GM12873 (cell line): ENCODE data around the gene SLC6A16.

Experiments used
- TF ChIP-seq, protein P1 (sequence below): IDR thresholded peaks from 2 replicates; pipeline ENCODE4 v1.5.1; 2012; ENCODE audit warnings: low read depth, mild to moderate bottlenecking, moderate library complexity, low read length, control low read depth; ENCODE audit not compliant: insufficient read depth; ENCODE audit errors: missing control alignments

Gene SLC6A16

DNA sequence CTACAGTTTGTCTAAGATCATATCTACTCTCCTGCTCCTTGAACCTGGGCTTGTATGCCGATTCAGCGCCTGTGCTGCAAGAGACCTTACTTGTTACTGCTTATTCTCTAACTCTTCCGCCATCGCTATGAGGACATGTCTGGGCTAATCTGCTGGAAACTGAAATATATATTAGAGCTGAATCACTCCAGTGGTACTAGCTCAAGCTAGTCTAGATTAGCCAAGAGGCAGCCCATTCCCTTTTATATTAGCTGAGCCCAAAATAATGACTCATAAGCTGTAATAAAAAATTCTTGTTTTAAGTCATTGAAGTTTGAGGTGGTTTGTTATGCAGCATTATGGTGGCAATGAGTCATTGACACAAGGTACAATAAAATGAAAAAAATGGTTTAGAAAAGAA, 52.8 kb downstream of the SLC6A16 start:
- TF ChIP-seq, protein P1, sequence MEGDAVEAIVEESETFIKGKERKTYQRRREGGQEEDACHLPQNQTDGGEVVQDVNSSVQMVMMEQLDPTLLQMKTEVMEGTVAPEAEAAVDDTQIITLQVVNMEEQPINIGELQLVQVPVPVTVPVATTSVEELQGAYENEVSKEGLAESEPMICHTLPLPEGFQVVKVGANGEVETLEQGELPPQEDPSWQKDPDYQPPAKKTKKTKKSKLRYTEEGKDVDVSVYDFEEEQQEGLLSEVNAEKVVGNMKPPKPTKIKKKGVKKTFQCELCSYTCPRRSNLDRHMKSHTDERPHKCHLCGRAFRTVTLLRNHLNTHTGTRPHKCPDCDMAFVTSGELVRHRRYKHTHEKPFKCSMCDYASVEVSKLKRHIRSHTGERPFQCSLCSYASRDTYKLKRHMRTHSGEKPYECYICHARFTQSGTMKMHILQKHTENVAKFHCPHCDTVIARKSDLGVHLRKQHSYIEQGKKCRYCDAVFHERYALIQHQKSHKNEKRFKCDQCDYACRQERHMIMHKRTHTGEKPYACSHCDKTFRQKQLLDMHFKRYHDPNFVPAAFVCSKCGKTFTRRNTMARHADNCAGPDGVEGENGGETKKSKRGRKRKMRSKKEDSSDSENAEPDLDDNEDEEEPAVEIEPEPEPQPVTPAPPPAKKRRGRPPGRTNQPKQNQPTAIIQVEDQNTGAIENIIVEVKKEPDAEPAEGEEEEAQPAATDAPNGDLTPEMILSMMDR = no peak

DNA sequence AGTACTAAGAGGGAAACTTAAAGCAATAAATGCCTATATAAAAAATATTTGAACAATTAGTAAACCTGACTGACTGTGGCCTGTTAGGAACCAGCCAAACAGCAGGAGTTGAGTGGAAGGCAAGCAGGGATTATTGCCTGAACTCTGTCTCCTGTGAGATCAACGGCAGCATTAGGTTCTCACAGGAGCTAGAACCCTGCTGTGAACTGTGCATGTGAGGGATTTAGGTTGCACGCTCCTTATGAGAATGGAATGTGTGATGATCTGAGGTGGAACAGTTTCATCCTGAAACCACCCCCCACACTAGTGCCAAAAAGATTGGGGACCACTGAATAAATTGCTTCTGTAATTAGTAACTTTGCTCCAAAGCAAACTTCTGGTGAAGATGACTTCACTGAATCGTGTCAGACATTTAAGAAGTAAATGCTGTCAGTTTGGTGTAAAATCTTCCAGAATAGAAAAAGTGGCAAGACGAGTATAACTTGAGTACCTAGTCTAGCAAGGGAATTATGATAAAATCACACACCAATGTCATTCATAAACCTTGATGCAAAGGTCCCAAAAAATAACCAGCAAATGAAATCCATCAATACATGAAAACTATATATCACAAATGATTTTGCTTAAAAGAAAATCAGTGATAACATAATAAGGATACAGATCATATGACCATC, 53.8 kb downstream of the SLC6A16 start:
- TF ChIP-seq, protein P1 = no peak

DNA sequence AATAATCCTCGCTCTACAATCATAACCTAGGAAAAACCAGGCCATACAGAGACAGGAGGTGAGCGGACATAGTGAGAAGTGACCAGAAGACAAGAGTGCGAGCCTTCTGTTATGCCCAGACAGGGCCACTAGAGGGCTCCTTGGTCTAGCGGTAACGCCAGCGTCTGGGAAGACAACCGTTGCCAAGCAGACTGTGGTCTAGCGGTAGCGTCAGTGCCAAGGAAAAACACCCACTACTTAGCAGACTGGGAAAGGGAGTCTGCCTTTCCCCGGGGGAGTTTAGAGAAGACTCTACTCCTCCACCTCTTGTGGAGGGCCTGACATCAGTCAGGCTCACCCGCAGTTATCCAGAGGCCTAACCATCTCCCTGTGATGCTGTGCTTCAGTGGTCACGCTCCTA, 58.6 kb downstream of the SLC6A16 start:
- TF ChIP-seq, protein P1 = peak; percentile 66

DNA sequence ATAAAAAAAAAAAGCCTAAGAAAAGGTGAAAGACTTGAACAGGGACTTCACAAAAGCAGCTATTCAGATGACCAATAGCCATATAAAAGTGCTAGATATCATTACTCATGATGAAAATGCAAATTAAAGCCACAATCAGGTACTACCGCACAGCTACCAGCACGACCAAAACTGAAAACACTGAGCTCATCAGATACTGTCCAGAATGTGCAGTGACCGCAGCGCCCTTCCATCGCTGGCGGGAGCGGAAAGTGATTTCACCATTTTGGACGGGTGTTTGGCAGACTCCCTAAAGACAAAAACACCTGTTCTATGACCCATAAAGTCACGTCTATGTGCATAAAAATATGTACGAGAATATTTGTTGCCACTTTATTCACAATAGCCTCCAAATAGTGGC, 60.7 kb downstream of the SLC6A16 start:
- TF ChIP-seq, protein P1 = no peak

DNA sequence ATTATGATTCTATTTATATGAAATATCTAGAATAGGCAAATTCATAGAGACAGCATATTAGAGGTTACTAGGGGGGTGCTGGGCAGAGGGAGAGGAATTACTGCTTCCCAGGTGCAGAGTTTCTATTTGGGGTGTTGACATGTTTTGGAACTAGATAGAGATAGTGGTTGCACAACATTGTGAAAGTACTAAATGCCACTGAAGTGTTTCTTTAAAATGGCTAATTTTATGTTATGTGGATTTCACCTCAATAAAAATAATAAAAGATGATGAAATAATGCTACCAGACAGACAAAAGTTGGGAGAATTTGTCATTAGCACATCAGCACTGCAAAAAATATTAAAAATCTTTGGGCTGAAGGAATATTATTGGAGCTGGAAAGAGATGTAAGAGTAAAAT, 63.4 kb downstream of the SLC6A16 start:
- TF ChIP-seq, protein P1 = no peak

DNA sequence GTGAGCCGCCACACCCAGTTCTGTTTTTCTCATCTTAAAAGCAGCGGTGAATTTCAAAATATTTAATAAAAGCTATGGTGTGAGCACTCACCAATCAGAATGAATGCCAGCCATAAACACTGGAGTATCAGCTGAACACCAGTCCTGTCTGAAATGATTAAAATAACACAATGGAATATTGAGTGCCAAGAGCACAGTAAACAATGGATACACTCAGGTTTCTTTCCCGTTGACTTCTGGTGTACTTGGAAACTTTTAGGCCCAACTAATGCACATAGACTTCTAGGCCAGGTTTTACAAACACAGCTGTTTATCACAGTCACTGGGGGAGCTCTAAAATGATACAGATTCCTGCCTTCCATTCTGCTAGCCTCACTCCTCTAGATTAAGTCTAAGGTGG, 68.3 kb downstream of the SLC6A16 start:
- TF ChIP-seq, protein P1 = no peak

DNA sequence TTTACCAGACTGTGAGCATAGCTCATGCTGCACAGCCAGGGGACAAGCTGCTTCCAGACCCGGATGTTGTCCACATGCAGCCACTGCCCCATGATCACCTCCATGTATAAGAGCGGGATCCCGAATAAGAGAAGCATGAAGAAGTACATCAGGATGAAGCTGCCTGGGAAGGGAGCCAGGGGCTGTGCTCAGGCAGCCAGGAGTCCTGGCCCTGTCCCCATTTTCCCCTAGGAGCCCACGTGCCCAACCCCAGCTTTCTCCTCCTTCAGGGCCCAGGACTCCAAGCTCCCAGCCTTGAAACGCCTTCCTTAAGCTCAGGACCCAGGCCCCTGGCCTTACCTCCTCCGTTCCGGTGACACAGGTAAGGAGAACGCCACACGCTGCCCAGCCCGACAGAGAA, 69.3 kb downstream of the SLC6A16 start:
- TF ChIP-seq, protein P1 = no peak

DNA sequence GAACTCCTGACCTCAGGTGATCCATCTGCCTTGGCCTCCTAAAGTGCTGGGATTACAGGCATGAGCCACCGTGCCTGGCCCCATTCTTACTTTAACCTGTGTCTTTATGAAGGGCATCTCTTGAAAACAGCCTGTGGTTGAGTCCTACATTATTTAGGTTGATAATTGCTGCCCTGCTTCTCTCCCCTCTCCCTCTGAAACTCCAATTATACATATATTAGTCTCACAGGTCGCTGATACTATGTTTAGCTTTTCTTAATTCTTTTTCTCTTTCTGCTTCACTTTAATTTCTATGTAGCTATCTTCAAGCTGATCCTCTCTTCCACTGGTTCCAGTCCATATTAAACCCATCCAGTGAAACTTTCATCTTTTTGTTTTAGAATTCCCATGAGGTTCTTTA, 75.1 kb downstream of the SLC6A16 start:
- TF ChIP-seq, protein P1 = no peak
